Glomerular visceral epithelial cell (primary cell): ENCODE data around the gene EVX2.

Experiments
- DNase-seq: peaks from one replicate; pipeline ENCODE4 v3.0.0-alpha.2; 2016; ENCODE audit errors: extremely low spot score

EVX2 gene

DNA sequence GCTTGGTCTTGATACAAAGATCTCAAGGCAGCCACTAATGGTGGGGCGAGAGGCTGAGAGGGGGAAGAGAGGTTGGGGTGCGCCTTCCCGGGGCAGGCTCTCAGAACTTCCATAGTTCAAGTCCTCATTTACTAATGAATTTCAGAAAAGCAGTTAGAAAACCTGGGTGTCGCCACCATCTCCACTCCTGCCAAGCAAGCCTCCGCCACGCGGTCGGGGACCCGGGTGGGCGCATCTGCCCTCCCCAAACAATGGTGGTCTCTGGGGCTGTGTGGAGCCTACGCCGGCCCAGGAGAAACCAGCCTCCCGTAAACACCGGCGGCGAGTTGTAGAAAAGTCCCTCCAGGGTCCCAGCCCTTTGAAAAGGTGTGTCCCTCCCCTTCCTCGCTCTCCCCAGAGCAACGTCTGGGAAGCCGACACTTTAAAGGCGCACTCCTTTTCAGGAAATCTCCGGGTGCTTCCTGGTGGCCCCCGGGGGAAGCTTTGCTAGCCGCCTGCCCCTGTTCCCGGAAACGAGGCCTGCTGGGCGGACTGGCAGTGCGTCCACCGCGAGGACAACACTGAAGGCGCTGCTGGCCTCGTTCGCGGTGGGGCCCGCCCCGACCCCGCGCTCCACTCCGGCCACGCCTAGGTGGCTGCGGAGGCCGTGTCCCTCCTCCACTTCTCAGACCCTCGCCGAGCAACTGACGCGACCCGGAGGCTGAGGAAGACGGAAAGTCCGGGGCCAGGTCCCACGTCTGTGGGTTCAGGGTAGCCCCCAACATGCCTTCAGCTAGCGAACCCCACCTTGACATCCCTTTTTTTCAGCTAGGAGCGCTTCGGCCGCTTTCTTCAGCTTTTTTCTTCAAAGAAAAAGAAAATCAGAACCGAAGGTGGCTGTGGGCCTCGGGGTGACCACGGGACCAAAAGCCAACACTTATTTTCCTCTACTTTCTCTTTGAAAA is 16.8 kb downstream of the EVX2 start:
- no peak for DNase-seq

DNA sequence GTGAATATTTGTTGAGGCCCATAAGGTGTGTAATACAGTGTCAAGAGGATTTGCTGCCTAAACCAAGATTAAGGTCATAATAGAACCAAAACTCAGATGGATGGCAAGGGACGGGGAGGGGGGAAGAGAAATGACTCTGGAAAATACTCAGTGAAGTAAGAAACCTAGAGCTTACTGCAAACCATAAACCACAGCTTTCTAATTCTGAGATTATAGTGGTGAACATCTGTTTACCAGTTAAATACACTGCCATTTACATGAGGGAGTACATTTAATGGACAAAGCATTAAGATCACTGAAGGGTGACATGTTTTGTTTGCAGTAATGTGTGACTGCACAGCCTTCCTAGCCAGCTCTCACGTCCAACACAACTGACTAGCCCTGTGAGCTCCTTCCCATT is 19.8 kb downstream of the EVX2 start:
- no peak for DNase-seq

DNA sequence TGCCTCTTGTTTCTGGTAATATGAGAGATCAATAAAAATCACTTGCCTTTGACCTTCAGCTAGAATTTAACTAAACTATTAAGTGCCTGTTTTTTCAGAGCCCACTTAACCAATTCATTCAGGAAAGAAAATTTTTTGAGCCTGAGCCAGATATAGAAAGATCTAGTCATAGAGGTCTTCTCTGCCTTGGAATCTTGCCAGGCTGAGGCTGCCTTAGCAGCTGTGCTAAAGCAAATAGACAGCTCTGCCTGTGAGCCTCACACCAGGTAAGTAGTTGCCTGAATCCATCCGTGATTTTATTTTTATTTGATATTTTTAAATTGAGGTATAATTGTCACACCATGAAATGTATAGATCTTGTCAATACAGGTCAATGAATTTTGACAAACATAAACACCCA is 27.4 kb downstream of the EVX2 start:
- DNase-seq = peak; percentile 20

DNA sequence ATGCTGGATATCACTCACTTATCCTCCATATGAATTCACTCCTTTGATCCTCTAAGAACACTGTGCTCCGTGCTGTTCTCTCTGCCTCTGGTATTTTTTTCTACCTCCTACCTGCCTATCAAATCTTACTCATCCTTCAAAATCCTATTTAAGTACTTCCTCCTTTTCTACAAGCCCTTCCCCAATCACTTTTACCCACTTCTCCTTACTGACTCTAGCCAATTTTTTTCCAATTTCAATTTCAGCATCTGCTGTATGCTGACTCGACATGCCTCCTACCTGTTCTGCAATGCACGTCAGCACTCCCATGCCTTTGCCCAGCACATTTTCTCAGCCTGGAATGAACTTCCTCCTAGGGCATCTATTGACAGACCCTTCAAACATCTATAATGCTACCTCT is 44.4 kb downstream of the EVX2 start:
- no peak for DNase-seq

DNA sequence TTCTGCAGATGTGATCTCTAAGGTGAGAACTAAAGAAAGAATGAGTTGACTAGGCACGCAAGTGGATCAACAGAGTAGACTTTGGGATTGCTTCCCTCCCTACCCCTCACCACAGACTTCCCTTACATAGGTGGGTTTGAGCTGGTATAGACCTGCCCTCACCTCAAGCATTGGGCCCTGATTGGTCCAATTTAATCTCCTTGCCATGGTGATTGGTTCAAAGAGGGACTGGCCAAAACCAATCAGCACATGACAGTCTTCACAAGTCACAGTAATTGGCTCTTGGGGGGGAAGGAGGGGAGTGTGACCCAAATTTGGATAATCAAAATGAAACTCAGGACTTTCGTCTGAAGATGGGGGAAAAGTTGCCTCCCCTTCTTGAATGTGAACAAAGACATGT is 45.1 kb downstream of the EVX2 start:
- DNase-seq = no peak

DNA sequence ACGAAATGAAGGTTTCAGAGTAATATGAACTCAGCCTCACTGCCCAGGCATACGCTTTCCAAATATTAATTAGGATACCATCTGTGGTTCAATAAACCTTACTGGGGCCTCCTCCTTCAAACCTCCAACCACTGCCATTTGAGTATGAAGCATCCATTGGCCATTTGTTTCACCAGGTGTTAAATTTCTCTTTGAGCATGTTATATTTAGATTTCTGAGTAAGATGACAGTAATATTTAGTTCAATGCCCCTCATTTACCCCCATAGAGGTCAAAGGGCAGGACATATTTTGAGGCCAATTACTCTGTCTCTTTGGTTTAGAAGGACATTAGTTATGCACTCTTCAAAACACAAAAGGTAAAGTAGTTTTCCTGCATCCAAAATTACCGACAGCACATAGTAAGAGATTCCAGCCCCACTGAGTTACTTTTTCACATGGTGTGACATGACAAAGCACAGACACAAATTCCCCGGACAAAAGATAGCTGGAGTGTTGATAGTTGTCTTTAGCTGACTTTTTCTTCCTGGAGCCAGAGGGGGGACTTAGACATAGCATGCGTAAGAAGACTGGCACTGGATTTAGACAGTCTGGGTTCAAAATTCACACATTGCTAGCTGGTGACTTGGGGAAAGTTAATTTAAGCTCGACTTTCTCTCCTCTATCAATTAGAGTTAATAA is 48.6 kb downstream of the EVX2 start:
- DNase-seq = no peak

DNA sequence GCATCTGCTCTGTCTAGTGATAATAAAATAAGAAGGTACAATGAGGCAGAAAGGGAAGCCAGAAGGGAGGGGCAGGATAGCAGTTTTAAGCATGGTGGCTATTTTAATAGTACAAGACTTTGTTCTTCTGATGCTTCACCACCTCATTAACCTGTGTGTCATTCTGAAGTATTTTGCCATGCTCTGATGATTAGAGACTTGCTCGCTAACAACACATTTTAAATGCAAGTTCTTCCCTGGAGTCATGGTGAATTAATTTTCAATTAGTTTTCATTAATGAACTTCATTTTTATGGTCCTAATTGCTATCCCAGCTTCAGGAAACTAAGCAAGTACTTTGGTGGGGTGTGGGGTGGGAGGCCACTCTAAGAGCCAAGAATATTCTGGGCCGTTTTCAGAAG is 56.0 kb downstream of the EVX2 start:
- DNase-seq = no peak
